K562 (cell line): ENCODE results near the gene KPNA1. TPM values are rescaled to one million over a fixed set of nuclear protein-coding genes. Genes with fewer than 3 reads are reported as not detected.

Source experiments
- BRCA1 ChIP-seq, 2 experiments: fragments of 450-650 bp in 1 of 2; sonication (generic) in 1 of 2; formaldehyde crosslinking in 1 of 2; IDR thresholded peaks; 2 replicates each; pipeline versions ENCODE4 v1.5.0 to v1.6.1; 2017 to 2020; ENCODE audit warnings: mild to moderate bottlenecking in 1 of 2, missing genetic modification reagents in 1 of 2
- HCFC1 ChIP-seq: IDR thresholded peaks from 2 replicates; pipeline ENCODE4 v1.6.1; 2012; ENCODE audit warnings: low read depth, low read length, improper control_type of control experiment
- HINFP ChIP-seq: fragments of 450-650 bp; conservative IDR thresholded peaks from 2 replicates; pipeline ENCODE4 v1.6.1; 2016; ENCODE audit warnings: missing genetic modification characterization, low read depth, mild to moderate bottlenecking, control low read depth, missing compliant biosample characterization
- HSF4 ChIP-seq: fragments of 250-450 bp; sonication (Bioruptor Pico); IDR thresholded peaks from 2 replicates; pipeline ENCODE4 v2.1.2; 2022; ENCODE audit warnings: mild to moderate bottlenecking, moderate library complexity, borderline replicate concordance
- MED1 ChIP-seq: sonication (generic); formaldehyde crosslinking; IDR thresholded peaks from 2 replicates; pipeline ENCODE4 v1.8.1; 2023; ENCODE audit warnings: missing genetic modification reagents, borderline replicate concordance
- MEF2A ChIP-seq: IDR thresholded peaks from 2 replicates; pipeline ENCODE4 v1.6.1; 2011; ENCODE audit warnings: low read depth, mild to moderate bottlenecking, low read length, moderate library complexity; ENCODE audit not compliant: control insufficient read depth
- NFRKB ChIP-seq: fragments of 450-650 bp; IDR thresholded peaks from 2 replicates; pipeline ENCODE4 v1.6.1; 2016; ENCODE audit warnings: low read depth
- NR2C2 ChIP-seq, 2 experiments: fragments of 200-800 bp in 1 of 2; sonication (Bioruptor generic) in 1 of 2; sonication (generic) in 1 of 2; formaldehyde crosslinking in 1 of 2; IDR thresholded peaks; 2 replicates each; pipeline versions ENCODE4 v1.6.1 to v1.8.0; 2016 to 2022; ENCODE audit warnings: mild to moderate bottlenecking in 1 of 2, missing compliant biosample characterization in 1 of 2, missing genetic modification characterization in 1 of 2, missing genetic modification reagents in 1 of 2
- PHF8 ChIP-seq: fragments of 200-600 bp; sonication (generic); IDR thresholded peaks from 2 replicates; pipeline ENCODE4 v1.6.1; 2012; ENCODE audit warnings: mixed run types, mild to moderate bottlenecking, inconsistent platforms, low read length, moderate library complexity, borderline replicate concordance
- PKNOX1 ChIP-seq: fragments of 450-650 bp; IDR thresholded peaks from 2 replicates; pipeline ENCODE4 v1.6.1; 2016
- POLR2AphosphoS5 ChIP-seq: IDR thresholded peaks from 2 replicates; pipeline ENCODE4 v1.6.1; 2011; ENCODE audit warnings: mild to moderate bottlenecking, low read depth, low read length, moderate library complexity; ENCODE audit not compliant: control insufficient read depth, insufficient read depth
- POLR3A ChIP-seq: IDR thresholded peaks from 2 replicates; pipeline ENCODE4 v1.6.1; 2011; ENCODE audit warnings: borderline replicate concordance, mild to moderate bottlenecking, moderate library complexity; ENCODE audit not compliant: insufficient read length, insufficient read depth; ENCODE audit errors: extremely low read depth
- RBBP5 ChIP-seq: fragments of 200-600 bp; sonication (generic); IDR thresholded peaks from 2 replicates; pipeline ENCODE4 v1.6.1; 2012; ENCODE audit warnings: borderline replicate concordance, mild to moderate bottlenecking, low read length, control low read depth, inconsistent platforms; ENCODE audit not compliant: insufficient read depth, poor library complexity, severe bottlenecking
- RFX5 ChIP-seq: IDR thresholded peaks from 2 replicates; pipeline ENCODE4 v1.6.1; 2011; ENCODE audit warnings: low read depth, mild to moderate bottlenecking, improper control_type of control experiment, low read length
- SUPT5H ChIP-seq: fragments of 450-650 bp; IDR thresholded peaks from 2 replicates; pipeline ENCODE4 v1.6.1; 2016
- TCFL5 ChIP-seq: fragments of 250-450 bp; sonication (Bioruptor Pico); conservative IDR thresholded peaks from 2 replicates; pipeline ENCODE4 v1.6.1; 2021; ENCODE audit warnings: mild to moderate bottlenecking, moderate library complexity, matching md5 sums
- THAP7 ChIP-seq: fragments of 250-450 bp; sonication (Bioruptor Pico); IDR thresholded peaks from 2 replicates; pipeline ENCODE4 v1.5.0; 2021
- XRCC5 ChIP-seq: fragments of 200-400 bp; formaldehyde crosslinking; IDR thresholded peaks from 2 replicates; pipeline ENCODE4 v1.6.1; 2017; ENCODE audit warnings: low read depth, mild to moderate bottlenecking, low read length
- ZBTB9 ChIP-seq: fragments of 450-650 bp; formaldehyde crosslinking; IDR thresholded peaks from 2 replicates; pipeline ENCODE4 v1.4.0; 2020; ENCODE audit warnings: mild to moderate bottlenecking, moderate library complexity
- ZNF224 ChIP-seq: sonication (generic); formaldehyde crosslinking; IDR thresholded peaks from 2 replicates; pipeline ENCODE4 v1.8.0; 2022; ENCODE audit warnings: mild to moderate bottlenecking, missing genetic modification reagents
- ZNF436 ChIP-seq: fragments of 250-450, 450-650 bp; sonication (Bioruptor Pico); formaldehyde crosslinking; IDR thresholded peaks from 2 replicates; pipeline ENCODE4 v1.7.0; 2020; ENCODE audit warnings: mild to moderate bottlenecking
- polyA plus RNA-seq, 8 experiments: library from polyadenylated mRNA; depleted of rRNA in 4 of 8; stranded (reverse) in 5 of 8; unstranded in 3 of 8; fragments of >200 nt; fragmentation: Nextera tagmentation in 2 of 8; fragmentation: Illumina TruSeq in 1 of 8; extraction: Ambion mirVana in 2 of 8; extraction: Trizol in 1 of 8; gene quantifications; 2 replicates each; pipeline versions ENCODE4 v1.2.1 to v1.2.3, GENCODE V29; 2011 to 2014; ENCODE audit warnings: inconsistent platforms in 1 of 8, missing spikeins in 1 of 8
- total RNA-seq, 7 experiments: library from RNA; depleted of rRNA in 6 of 7; stranded (reverse); fragments of >200 nt in 6 of 7; fragmentation: Illumina TruSeq in 2 of 7; extraction: Trizol in 2 of 7; gene quantifications; 2 replicates each; pipeline versions ENCODE4 v1.2.1 to v1.2.3, GENCODE V29; 2011 to 2021; ENCODE audit warnings: low replicate concordance in 1 of 7

KPNA1 gene
- total and polyA plus RNA-seq, 9 of the 15 experiments (the other 6 are each of a cell fraction or from before 2014, with no cell fraction given) = 9.3 to 53.8 (median 33.5) TPM

- peak; percentile 95 for TF ChIP-seq HINFP
- TF ChIP-seq HCFC1 = peak; percentile 69
- TF ChIP-seq ZNF224 = no peak
- 0 out of 2 replicates have a peak, but pooled peaks have one; percentile 47 for TF ChIP-seq NFRKB
- peak; percentile 75 for TF ChIP-seq PHF8
- TF ChIP-seq RFX5 = no peak
- TF ChIP-seq BRCA1 (IDR thresholded peaks at IDR 0.05) = no peak
- no peak for TF ChIP-seq BRCA1 (CRISPR knock-in tag; IDR thresholded peaks at IDR 0.05)
- no peak for TF ChIP-seq HSF4 (CRISPR knock-in tag)
- no peak for TF ChIP-seq MED1 (CRISPR knock-in tag)
- no peak for TF ChIP-seq ZBTB9 (CRISPR knock-in tag)
- TF ChIP-seq NR2C2 (CRISPR knock-in tag; IDR thresholded peaks at IDR 0.05) = no peak
- TF ChIP-seq NR2C2 (tag; IDR thresholded peaks at IDR 0.05) = peak; percentile 75
- peak; percentile 44 for TF ChIP-seq PKNOX1
- no peak for TF ChIP-seq MEF2A
- TF ChIP-seq XRCC5 = 0 out of 2 replicates have a peak, but pooled peaks have one; percentile 25
- peak; percentile 68 for TF ChIP-seq SUPT5H
- TF ChIP-seq POLR3A = no peak
- no peak for TF ChIP-seq TCFL5
- no peak for TF ChIP-seq ZNF436 (CRISPR knock-in tag)
- TF ChIP-seq THAP7 (CRISPR knock-in tag) = no peak
- TF ChIP-seq POLR2AphosphoS5 = peak; percentile 61
- peak; percentile 77 for TF ChIP-seq RBBP5
These were observed 131.7 kb downstream of the KPNA1 start, which contains the start of gene MIX23 (continued) for GRCh38 chr3:122382888-122383666.
